Mesendoderm (in vitro differentiated cells): ENCODE measurements around the gene JUNB.

Experiments used
- DNase-seq: peaks from one replicate; pipeline ENCODE4 v3.0.0; 2013
- H2AK5ac ChIP-seq: 2 replicates; pipeline ENCODE4 v1.6.1; 2013; ENCODE audit warnings: low read length, inconsistent platforms
- H2BK120ac ChIP-seq: 2 replicates; pipeline ENCODE4 v1.6.1; 2013; ENCODE audit warnings: low read depth, mild to moderate bottlenecking, low read length, moderate library complexity, mixed read lengths
- H2BK15ac ChIP-seq: replicated peaks from 2 replicates; pipeline ENCODE4 v1.6.1; 2013; ENCODE audit warnings: low read depth, mild to moderate bottlenecking, moderate library complexity
- H2BK5ac ChIP-seq: 2 replicates; pipeline ENCODE4 v1.6.1; 2013; ENCODE audit warnings: low read length, inconsistent platforms
- H3K18ac ChIP-seq: 2 replicates; pipeline ENCODE4 v1.6.1; 2013; ENCODE audit warnings: mild to moderate bottlenecking, low read length, mixed read lengths
- H3K23ac ChIP-seq: one replicate; pipeline ENCODE4 v1.6.1; 2013; ENCODE audit warnings: low read length
- H3K27ac ChIP-seq: 2 replicates; pipeline ENCODE4 v1.5.1; 2013; ENCODE audit warnings: low read depth, mild to moderate bottlenecking, inconsistent platforms, low read length, moderate library complexity
- H3K27me3 ChIP-seq: 2 replicates; pipeline ENCODE4 v1.6.1; 2013; ENCODE audit warnings: low read length, control low read depth, mild to moderate bottlenecking, inconsistent platforms; ENCODE audit not compliant: insufficient read depth, poor library complexity
- H3K36me3 ChIP-seq: 2 replicates; pipeline ENCODE4 v1.6.1; 2013; ENCODE audit warnings: low read length, inconsistent platforms; ENCODE audit not compliant: control insufficient read depth, insufficient read depth
- H3K4ac ChIP-seq: one replicate; pipeline ENCODE4 v1.6.1; 2013; ENCODE audit warnings: low read depth, mild to moderate bottlenecking, low read length, moderate library complexity
- H3K4me1 ChIP-seq: 2 replicates; pipeline ENCODE4 v1.6.1; 2013; ENCODE audit warnings: low read depth, low read length, inconsistent platforms; ENCODE audit not compliant: control insufficient read depth
- H3K4me2 ChIP-seq: 2 replicates; pipeline ENCODE4 v1.6.1; 2013; ENCODE audit warnings: low read length
- H3K4me3 ChIP-seq: 2 replicates; pipeline ENCODE4 v1.5.1; 2013; ENCODE audit warnings: mild to moderate bottlenecking, low read length
- H3K56ac ChIP-seq: one replicate; pipeline ENCODE4 v1.6.1; 2013; ENCODE audit warnings: low read length
- H3K79me1 ChIP-seq: 2 replicates; pipeline ENCODE4 v1.6.1; 2013; ENCODE audit warnings: low read length, inconsistent platforms
- H3K79me2 ChIP-seq: 2 replicates; pipeline ENCODE4 v1.6.1; 2013; ENCODE audit warnings: mild to moderate bottlenecking, low read length; ENCODE audit not compliant: control insufficient read depth, insufficient read depth
- H3K9ac ChIP-seq: 2 replicates; pipeline ENCODE4 v1.6.1; 2013; ENCODE audit warnings: low read length, inconsistent platforms
- H4K5ac ChIP-seq: one replicate; pipeline ENCODE4 v1.6.1; 2013; ENCODE audit warnings: low read length
- H4K8ac ChIP-seq: one replicate; pipeline ENCODE4 v1.6.1; 2013; ENCODE audit warnings: low read depth, mild to moderate bottlenecking, control low read depth, low read length, moderate library complexity
- WGBS: extraction: QIAGEN DNeasy Blood & Tissue Kit; methylation state at CpG from one replicate; pipeline ENCODE4 v1.1.7; 2013; ENCODE audit warnings: low lambda C conversion rate, missing lambda C conversion rate; ENCODE audit not compliant: insufficient coverage; ENCODE audit errors: extremely low coverage; 5-methylcytosine and 5-hydroxymethylcytosine counted together

JUNB gene

GRCh38 chr19:12782424-12783290 lies 8.6 kb upstream of the JUNB start:
- H4K5ac ChIP-seq: no peak overlapping the region
- peak overlapping the region; percentile 39 for H3K4me3 ChIP-seq
- H3K4me1 ChIP-seq: peaks cover 12% of the 10 kb centered on the region
- H3K56ac ChIP-seq: peak overlapping the region; percentile 82
- no peaks in the 10 kb centered on the region for H3K79me1 ChIP-seq
- no peak overlapping the region for H2BK5ac ChIP-seq
- H3K18ac ChIP-seq: peak overlapping the region; percentile 69
- no CpG with 5 or more reads among the region's 88 CpGs for WGBS
- DNase-seq: peak; percentile 67
- no peak overlapping the region for H2BK120ac ChIP-seq
- H3K4me2 ChIP-seq: peak overlapping the region; percentile 83
- peak overlapping the region; percentile 43 for H3K27ac ChIP-seq
- no peaks in the 10 kb centered on the region for H3K36me3 ChIP-seq
- peak overlapping the region; percentile 89 for H3K4ac ChIP-seq
- H2AK5ac ChIP-seq: no peak overlapping the region
- no peaks in the 10 kb centered on the region for H3K27me3 ChIP-seq
- H2BK15ac ChIP-seq: no peak overlapping the region
- H3K79me2 ChIP-seq: no peaks in the 10 kb centered on the region
- H4K8ac ChIP-seq: no peak overlapping the region
- H3K9ac ChIP-seq: peak overlapping the region; percentile 77
- no peak overlapping the region for H3K23ac ChIP-seq

- Histone ChIP-seq H3K18ac (peak overlapping the region; percentile 69), H3K36me3 (no peaks in the 10 kb centered on the region), H4K8ac (no peak overlapping the region), H2BK120ac (no peak overlapping the region), H3K56ac (peak overlapping the region; percentile 82), H3K4me3 (no peak overlapping the region), H2BK5ac (no peak overlapping the region), H3K9ac (peak overlapping the region; percentile 77), H3K4ac (peak overlapping the region; percentile 89), H2BK15ac (no peak overlapping the region), H4K5ac (no peak overlapping the region), H2AK5ac (peak overlapping the region; percentile 82), H3K27ac (peak overlapping the region; percentile 11), H3K4me1 (peaks cover 13% of the 10 kb centered on the region), H3K27me3 (no peaks in the 10 kb centered on the region), H3K23ac (no peak overlapping the region), H3K4me2 (peak overlapping the region; percentile 22), H3K79me2 (no peaks in the 10 kb centered on the region), H3K79me1 (no peaks in the 10 kb centered on the region)
- no peak for DNase-seq
- no CpG with 5 or more reads among the region's 16 CpGs for WGBS
These were observed 7.9 kb upstream of the JUNB start for GRCh38 chr19:12783291-12783848.

GRCh38 chr19:12783849-12784393 lies 7.4 kb upstream of the JUNB start:
- no CpG with 5 or more reads among the region's 19 CpGs for WGBS
- peaks cover 14% of the 10 kb centered on the region for H3K4me1 ChIP-seq
- no peak overlapping the region for H4K8ac ChIP-seq
- no peaks in the 10 kb centered on the region for H3K27me3 ChIP-seq
- H3K36me3 ChIP-seq: no peaks in the 10 kb centered on the region
- no peak overlapping the region for H2BK120ac ChIP-seq
- no peak overlapping the region for H2BK5ac ChIP-seq
- no peak for DNase-seq
- peak overlapping the region; percentile 46 for H3K18ac ChIP-seq
- no peak overlapping the region for H3K23ac ChIP-seq
- H4K5ac ChIP-seq: no peak overlapping the region
- H3K4me2 ChIP-seq: no peak overlapping the region
- no peaks in the 10 kb centered on the region for H3K79me2 ChIP-seq
- peak overlapping the region; percentile 10 for H3K4ac ChIP-seq
- H3K56ac ChIP-seq: peak overlapping the region; percentile 77
- peak overlapping the region; percentile 55 for H3K9ac ChIP-seq
- no peaks in the 10 kb centered on the region for H3K79me1 ChIP-seq
- H3K4me3 ChIP-seq: no peak overlapping the region
- peak overlapping the region; percentile 82 for H2AK5ac ChIP-seq
- no peak overlapping the region for H2BK15ac ChIP-seq
- H3K27ac ChIP-seq: no peak overlapping the region

DNA sequence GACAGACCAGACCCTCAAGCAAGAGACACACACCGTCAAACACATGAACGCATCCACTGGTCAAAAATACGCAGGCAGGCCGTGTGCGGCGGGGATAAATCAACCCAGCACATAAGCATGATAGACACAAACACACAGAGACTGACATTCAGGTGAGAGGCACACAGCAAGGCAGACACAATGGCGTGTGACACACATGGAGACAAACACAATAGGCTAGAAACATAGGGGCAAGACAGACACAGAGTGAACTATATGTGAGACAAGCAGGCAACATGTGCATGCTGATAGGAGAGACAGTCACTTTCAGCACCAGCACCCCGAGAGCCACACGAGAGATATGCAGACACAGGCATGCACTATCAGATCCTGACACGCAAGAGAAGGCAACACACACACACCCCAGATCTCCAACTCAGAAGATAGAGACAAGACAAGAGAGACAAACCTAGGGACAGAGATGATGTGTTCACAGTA lies 6.9 kb upstream of the JUNB start:
- Histone ChIP-seq H3K4ac (no peak overlapping the region), H3K27ac (no peak overlapping the region), H3K79me2 (no peaks in the 10 kb centered on the region), H4K8ac (no peak overlapping the region), H4K5ac (no peak overlapping the region), H3K4me1 (peaks cover 13% of the 10 kb centered on the region), H2BK5ac (peak overlapping the region; percentile 46), H3K36me3 (no peaks in the 10 kb centered on the region), H3K27me3 (no peaks in the 10 kb centered on the region), H2BK120ac (no peak overlapping the region), H3K56ac (peak overlapping the region; percentile 77), H3K4me3 (no peak overlapping the region), H2BK15ac (no peak overlapping the region), H3K79me1 (no peaks in the 10 kb centered on the region), H3K4me2 (no peak overlapping the region), H3K9ac (no peak overlapping the region), H3K18ac (no peak overlapping the region), H2AK5ac (peak overlapping the region; percentile 82), H3K23ac (no peak overlapping the region)
- WGBS: no CpG with 5 or more reads among the region's 10 CpGs
- DNase-seq: no peak

GRCh38 chr19:12784871-12785430 lies 6.3 kb upstream of the JUNB start:
- H2BK120ac ChIP-seq: no peak overlapping the region
- WGBS: no CpG with 5 or more reads among the region's 5 CpGs
- DNase-seq: no peak

More at GRCh38 chr19:12784871-12785430, 6.3 kb upstream of the JUNB start:
- Histone ChIP-seq H3K9ac (no peak overlapping the region), H3K4me1 (peaks cover 13% of the 10 kb centered on the region), H3K79me1 (no peaks in the 10 kb centered on the region), H3K56ac (peak overlapping the region; percentile 67), H3K27ac (no peak overlapping the region), H3K23ac (no peak overlapping the region), H3K18ac (no peak overlapping the region), H2BK5ac (peak overlapping the region; percentile 55), H4K5ac (no peak overlapping the region), H3K4ac (no peak overlapping the region), H4K8ac (no peak overlapping the region), H2AK5ac (peak overlapping the region; percentile 32), H3K36me3 (no peaks in the 10 kb centered on the region), H3K4me2 (no peak overlapping the region), H2BK15ac (no peak overlapping the region), H3K4me3 (no peak overlapping the region), H3K27me3 (no peaks in the 10 kb centered on the region), H3K79me2 (no peaks in the 10 kb centered on the region)
